ENCODE measurements around the gene TST. TPM values are rescaled to one million over a fixed set of nuclear protein-coding genes. Genes with fewer than 3 reads are reported as not detected.
A peak's percentile ranks its signal among the peaks of the same experiment; 100 is the strongest.

TST gene
- total and polyA plus RNA-seq, 3 experiments from 2014 or later = 0.75 to 5.1 (median 3.7) TPM

DNA sequence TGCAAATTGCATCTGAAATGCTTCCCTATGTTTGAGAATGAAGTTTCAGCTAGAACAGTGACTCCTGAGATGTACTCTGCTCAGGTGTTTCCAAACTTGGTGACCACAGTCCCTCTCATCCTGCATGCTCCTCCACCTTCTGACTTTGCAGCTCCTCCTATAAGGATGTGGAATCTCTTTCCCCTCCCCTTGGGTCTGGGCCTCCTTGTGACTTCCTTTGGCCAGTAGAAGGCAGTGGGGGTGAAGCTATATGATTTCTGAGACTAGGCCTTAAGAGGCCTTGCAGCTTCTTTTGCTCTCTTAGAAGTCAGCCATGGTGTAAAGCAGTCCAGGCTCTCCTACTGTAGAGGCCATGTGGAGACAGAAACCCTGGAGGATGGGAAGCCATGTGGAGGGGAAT is 55.1 kb downstream of the TST start:
- H3K4me1 ChIP-seq (ENCODE audit: insufficient read depth, low read length) = no peaks in the 10 kb centered on the region
- H3K4me3 Mint-ChIP-seq = no peak overlapping the region
- H3K36me3 ChIP-seq (ENCODE audit: insufficient read depth, low read length) = no peaks in the 10 kb centered on the region
- H3K4me3 ChIP-seq (ENCODE audit: low read length) = no peak overlapping the region
- no peak overlapping the region for H3K27ac ChIP-seq (ENCODE audit: low read depth, low read length)
- no peaks in the 10 kb centered on the region for H3K9me3 ChIP-seq (ENCODE audit: low read length)
- H3K36me3 Mint-ChIP-seq = no peaks in the 10 kb centered on the region
- no peaks in the 10 kb centered on the region for H3K9me3 Mint-ChIP-seq
- no peak for DNase-seq
- H3K27ac Mint-ChIP-seq = peak overlapping the region in 1 of 8 donors; percentile 59
- peaks cover 17 to 35% of the 10 kb centered on the region in 2 donors for H3K27me3 Mint-ChIP-seq
- H3K4me1 Mint-ChIP-seq = no peaks in the 10 kb centered on the region
- POLR2A ChIA-PET = no interaction called here
- H3K27me3 ChIP-seq (ENCODE audit: insufficient read depth, low read length, poor library complexity, severe bottlenecking) = no peaks in the 10 kb centered on the region
- CTCF ChIA-PET = interaction anchor here (1.1 to 3.5 kb wide), 2 partner anchors 13 to 108 kb away, joined by 3 to 22 read pairs; no protein-coding TSS in a partner anchor

GRCh38 chr22:36963302-36963701 is 55.9 kb downstream of the TST start:
- Mint-ChIP-seq H3K4me1 (no peaks in the 10 kb centered on the region), H3K9me3 (peaks cover 0 to 2% (median 0%) of the 10 kb centered on the region in 5 donors), H3K36me3 (no peaks in the 10 kb centered on the region), H3K27me3 (peaks cover 19 to 35% of the 10 kb centered on the region in 2 donors), H3K4me3 (no peak overlapping the region), H3K27ac (no peak overlapping the region)
- Histone ChIP-seq H3K27ac (ENCODE audit: low read depth, low read length) (no peak overlapping the region), H3K36me3 (ENCODE audit: insufficient read depth, low read length) (no peaks in the 10 kb centered on the region), H3K9me3 (ENCODE audit: low read length) (no peaks in the 10 kb centered on the region), H3K27me3 (ENCODE audit: insufficient read depth, low read length, poor library complexity, severe bottlenecking) (no peaks in the 10 kb centered on the region), H3K4me1 (ENCODE audit: insufficient read depth, low read length) (no peaks in the 10 kb centered on the region), H3K4me3 (ENCODE audit: low read length) (no peak overlapping the region)
- DNase-seq = no peak
- ChIA-PET POLR2A (interaction anchor here (0.5 kb wide), 1 partner anchor 16 kb away, joined by 5 read pairs; no protein-coding TSS in a partner anchor), CTCF (interaction anchor here (0.7 to 1.1 kb wide), 2 partner anchors 107 to 143 kb away, joined by 3 read pairs; no protein-coding TSS in a partner anchor)

DNA sequence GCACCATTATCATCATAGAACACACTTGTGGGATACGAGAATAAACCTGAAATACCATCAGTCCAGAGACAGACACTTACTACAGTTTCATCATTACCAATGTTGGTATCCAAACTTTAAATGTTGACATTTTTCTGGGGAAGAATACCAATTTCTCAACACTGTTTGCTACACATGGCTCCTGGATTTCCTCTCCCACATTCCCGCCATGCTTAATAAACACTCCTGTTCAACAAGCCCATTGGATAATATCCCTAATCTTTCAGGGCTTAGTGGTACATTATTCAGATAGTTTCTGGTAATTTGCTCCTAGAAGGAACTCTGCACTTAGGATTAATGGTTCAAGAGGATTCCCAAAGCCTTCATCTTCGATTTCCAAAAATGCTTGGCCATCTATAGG is 57.6 kb downstream of the TST start:
- no peak for DNase-seq
- ChIA-PET CTCF (no interaction called here), POLR2A (no interaction called here)
- H3K36me3 ChIP-seq (ENCODE audit: insufficient read depth, low read length) = no peaks in the 10 kb centered on the region
- H3K9me3 ChIP-seq (ENCODE audit: low read length) = no peaks in the 10 kb centered on the region
- Mint-ChIP-seq H3K4me3 (no peak overlapping the region), H3K9me3 (peaks cover 0 to 5% (median 2%) of the 10 kb centered on the region in 5 donors), H3K4me1 (no peaks in the 10 kb centered on the region), H3K27me3 (peaks cover 19 to 42% of the 10 kb centered on the region in 2 donors), H3K36me3 (peaks cover 0 to 3% (median 0%) of the 10 kb centered on the region in 3 donors), H3K27ac (no peak overlapping the region)
- H3K4me1 ChIP-seq (ENCODE audit: insufficient read depth, low read length) = no peaks in the 10 kb centered on the region
- no peak overlapping the region for H3K4me3 ChIP-seq (ENCODE audit: low read length)
- no peak overlapping the region for H3K27ac ChIP-seq (ENCODE audit: low read depth, low read length)
- no peaks in the 10 kb centered on the region for H3K27me3 ChIP-seq (ENCODE audit: insufficient read depth, low read length, poor library complexity, severe bottlenecking)

Other genes with a start within 250 kb of the TST start
- gene IFT27, start 243.3 kb downstream of the TST start, total RNA-seq = 10 to 100 TPM; 24.9 to 26.5 TPM
- gene IFT27, start 243.3 kb downstream of the TST start, polyA plus RNA-seq = 9.7 TPM
- gene PVALB, start 202.4 kb downstream of the TST start, total RNA-seq = not detected
- not detected for gene PVALB, start 202.4 kb downstream of the TST start, polyA plus RNA-seq
- 1 to 10 TPM; 5.1 to 6.8 TPM for gene NCF4, start 158.4 kb downstream of the TST start, total RNA-seq
- gene NCF4, start 158.4 kb downstream of the TST start, polyA plus RNA-seq = 6.6 TPM
- under 1 TPM; 0.13 to 0.20 TPM for gene CSF2RB, start 105.8 kb downstream of the TST start, total RNA-seq
- 0.09 TPM for gene CSF2RB, start 105.8 kb downstream of the TST start, polyA plus RNA-seq
- gene MPST, start 295 bp upstream of the TST start, total RNA-seq = 10 to 100 TPM; 16.6 to 17.8 TPM
- 20.0 TPM for gene MPST, start 295 bp upstream of the TST start, polyA plus RNA-seq
- 10 to 100 TPM; 40.8 to 44.8 TPM for gene KCTD17, start 32.3 kb upstream of the TST start, total RNA-seq
- 12.9 TPM for gene KCTD17, start 32.3 kb upstream of the TST start, polyA plus RNA-seq
- gene TMPRSS6, start 90.3 kb upstream of the TST start, total RNA-seq = under 1 TPM; 0.42 to 0.68 TPM
- 0.16 TPM for gene TMPRSS6, start 90.3 kb upstream of the TST start, polyA plus RNA-seq
- gene IL2RB, start 130.5 kb upstream of the TST start, total RNA-seq = 100 to 1,000 TPM; 238 to 243 TPM
- 459 TPM for gene IL2RB, start 130.5 kb upstream of the TST start, polyA plus RNA-seq
- gene C1QTNF6, start 168.8 kb upstream of the TST start, total RNA-seq = 1 to 10 TPM; 3.6 to 4.3 TPM
- gene C1QTNF6, start 168.8 kb upstream of the TST start, polyA plus RNA-seq = 1.8 TPM
- gene SSTR3, start 193.0 kb upstream of the TST start, total RNA-seq = under 1 TPM; 0.24 to 0.62 TPM
- 0.59 TPM for gene SSTR3, start 193.0 kb upstream of the TST start, polyA plus RNA-seq
- 100 to 1,000 TPM; 433 to 452 TPM for gene RAC2, start 224.8 kb upstream of the TST start, total RNA-seq
- gene RAC2, start 224.8 kb upstream of the TST start, polyA plus RNA-seq = 1,206 TPM

Measured in CD8-positive, alpha-beta memory T cell (primary cell).